ENCODE measurements around the gene GAS2L1. TPM values are rescaled to one million over a fixed set of nuclear protein-coding genes. Genes with fewer than 3 reads are reported as not detected.

GAS2L1 gene
- total and polyA plus RNA-seq, 2 donors (not counting 1 experiment from before 2014, with no cell fraction given) = 0.25 TPM; not detected in 1

GRCh38 chr22:29341056-29341848 lies 34.8 kb downstream of the GAS2L1 start:
- intact Hi-C loops (cut with micrococcal nuclease) = no loop called here

More at GRCh38 chr22:29341056-29341848, 34.8 kb downstream of the GAS2L1 start:
- Histone ChIP-seq H3K9ac (ENCODE audit: low read length) (no peak overlapping the region), H3K36me3 (replicated peaks in 1 of 2; ENCODE audit: control extremely low read depth in 1 of 2, control insufficient read depth in 1 of 2, extremely low read depth in 1 of 2, insufficient read depth in 2 of 2, low read length in 1 of 2) (peaks cover 0 to 86% of the 10 kb centered on the region in 2 experiments), H4K20me1 (ENCODE audit: control insufficient read depth, insufficient read depth, low read length, poor library complexity, severe bottlenecking) (peaks cover 80% of the 10 kb centered on the region), H3K79me2 (ENCODE audit: control insufficient read depth, insufficient read depth, low read length) (peaks cover 30% of the 10 kb centered on the region), H3K4me2 (replicated peaks; ENCODE audit: low read depth, low read length, poor library complexity, severe bottlenecking) (no peak overlapping the region), H2AFZ (ENCODE audit: insufficient read depth, low read depth, low read length, poor library complexity, severe bottlenecking) (no peak overlapping the region), H3K4me1 (ENCODE audit: control insufficient read depth in 2 of 2, insufficient read depth in 2 of 2, low read length in 2 of 2) (no peaks in the 10 kb centered on the region), H3K27ac (ENCODE audit: low read length in 2 of 2) (no peak overlapping the region), H3K4me3 (ENCODE audit: control extremely low read depth in 1 of 5, extremely low read depth in 1 of 5, insufficient read depth in 1 of 5, low read depth in 2 of 5, low read length in 4 of 5) (no peak overlapping the region), H3K9me3 (ENCODE audit: control extremely low read depth in 1 of 3, control insufficient read depth in 2 of 3, insufficient read depth in 1 of 3, low read length in 2 of 3) (no peaks in the 10 kb centered on the region), H3K27me3 (replicated peaks in 1 of 4; ENCODE audit: control extremely low read depth in 1 of 4, control insufficient read depth in 3 of 4, insufficient read depth in 4 of 4, low read length in 3 of 4) (no peaks in the 10 kb centered on the region)
- no peak overlapping the region for H3K27ac Mint-ChIP-seq
- H3K4me1 Mint-ChIP-seq = no peaks in the 10 kb centered on the region
- H3K4me3 Mint-ChIP-seq = no peak overlapping the region
- H3K27me3 Mint-ChIP-seq = no peaks in the 10 kb centered on the region
- no peak for TF ChIP-seq EZH2 (IDR thresholded peaks at IDR 0.05; ENCODE audit: borderline replicate concordance, insufficient read depth, low read depth, low read length, poor library complexity, severe bottlenecking)
- no peak for TF ChIP-seq CTCF (IDR thresholded peaks at IDR 0.05)
- H3K9me3 Mint-ChIP-seq (ENCODE audit: insufficient read depth) = no peaks in the 10 kb centered on the region
- ChIA-PET CTCF (no interaction called here), POLR2A (no interaction called here)
- ATAC-seq (ENCODE audit: low read depth) = no peak
- 96% methylated on average over 20 of the region's 25 CpGs for WGBS (ENCODE audit: insufficient coverage)
- no peak for DNase-seq

All from B cell (primary cell).